ENCODE measurements around the gene PRKCE. TPM values are rescaled to one million over a fixed set of nuclear protein-coding genes. Genes with fewer than 3 reads are reported as not detected.

The PRKCE gene
- total RNA-seq, result 0.76 and 1.2 TPM in 2 replicates

GRCh38 chr2:45651415-45652089 is at the start of gene PRKCE:
Gene PRKCE, plus strand, starts transcription at chr2:45651675.

GRCh38 chr2:45611020-45611859 is 40.2 kb upstream of the PRKCE start, which contains the start of gene SRBD1:
Gene SRBD1, minus strand, starts transcription at chr2:45611267. Its CDS starts 5,826 bp downstream, at chr2:45605441.

Other genes starting within 250 kb of the PRKCE start
- gene SRBD1, start 40.4 kb upstream of the PRKCE start, total RNA-seq, result 13.0 and 13.5 TPM in 2 replicates

All from hair follicular keratinocyte (primary cell).